ENCODE data around the gene RNF187.

The RNF187 gene

DNA sequence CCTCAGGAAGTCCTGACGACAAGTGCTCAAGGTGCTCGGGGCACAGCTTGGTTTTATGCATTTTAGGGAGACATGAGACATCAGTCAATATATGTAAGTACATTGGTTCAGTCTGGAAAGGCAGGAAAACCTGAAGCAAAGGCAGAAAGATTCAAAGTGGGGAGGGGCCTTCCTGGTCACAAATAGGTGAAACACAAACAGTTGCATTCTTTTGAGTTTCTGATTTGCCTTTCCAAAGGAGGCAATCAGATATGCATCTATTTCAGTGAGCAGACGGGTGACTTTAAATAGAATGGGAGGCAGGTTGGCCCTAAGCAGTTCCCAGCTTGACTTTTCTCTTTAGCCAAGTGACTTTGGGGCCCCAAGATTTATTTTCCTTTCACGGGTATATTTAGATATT lies 8.9 kb upstream of the RNF187 start:
- DNase-seq = no peak
- in situ Hi-C loops (cut with MboI; ENCODE audit: low pct_unique_long_range_greater_than_20kb, low sequenced_read_pairs) = no loop called here

- DNase-seq = peak; percentile 87
- in situ Hi-C loops (cut with MboI; ENCODE audit: low pct_unique_long_range_greater_than_20kb, low sequenced_read_pairs) = no loop called here
Measured at GRCh38 chr1:228478912-228479711, 8.1 kb upstream of the RNF187 start.

DNA sequence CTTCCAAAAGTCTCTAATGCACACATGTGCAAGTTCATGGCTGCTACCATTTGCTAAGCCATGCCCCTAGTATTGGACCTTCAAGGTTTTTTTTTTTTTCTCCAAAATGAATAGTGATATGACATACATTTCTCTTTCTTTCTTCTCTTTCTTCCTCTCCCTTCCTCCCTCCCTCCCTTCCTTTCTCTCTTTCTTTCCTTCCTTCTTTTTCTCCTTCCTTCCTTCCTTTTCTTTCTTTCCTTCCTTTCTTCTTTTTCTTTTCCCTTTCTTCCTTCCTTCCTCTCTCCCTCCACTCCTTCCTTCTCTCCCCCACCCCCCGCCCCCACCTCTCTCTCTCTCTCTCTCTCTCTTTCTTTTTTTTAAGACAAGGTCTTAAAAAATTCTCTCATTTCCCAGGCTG lies 3.4 kb upstream of the RNF187 start:
- no peak for DNase-seq
- in situ Hi-C loops (cut with MboI; ENCODE audit: low pct_unique_long_range_greater_than_20kb, low sequenced_read_pairs) = no loop called here

DNA sequence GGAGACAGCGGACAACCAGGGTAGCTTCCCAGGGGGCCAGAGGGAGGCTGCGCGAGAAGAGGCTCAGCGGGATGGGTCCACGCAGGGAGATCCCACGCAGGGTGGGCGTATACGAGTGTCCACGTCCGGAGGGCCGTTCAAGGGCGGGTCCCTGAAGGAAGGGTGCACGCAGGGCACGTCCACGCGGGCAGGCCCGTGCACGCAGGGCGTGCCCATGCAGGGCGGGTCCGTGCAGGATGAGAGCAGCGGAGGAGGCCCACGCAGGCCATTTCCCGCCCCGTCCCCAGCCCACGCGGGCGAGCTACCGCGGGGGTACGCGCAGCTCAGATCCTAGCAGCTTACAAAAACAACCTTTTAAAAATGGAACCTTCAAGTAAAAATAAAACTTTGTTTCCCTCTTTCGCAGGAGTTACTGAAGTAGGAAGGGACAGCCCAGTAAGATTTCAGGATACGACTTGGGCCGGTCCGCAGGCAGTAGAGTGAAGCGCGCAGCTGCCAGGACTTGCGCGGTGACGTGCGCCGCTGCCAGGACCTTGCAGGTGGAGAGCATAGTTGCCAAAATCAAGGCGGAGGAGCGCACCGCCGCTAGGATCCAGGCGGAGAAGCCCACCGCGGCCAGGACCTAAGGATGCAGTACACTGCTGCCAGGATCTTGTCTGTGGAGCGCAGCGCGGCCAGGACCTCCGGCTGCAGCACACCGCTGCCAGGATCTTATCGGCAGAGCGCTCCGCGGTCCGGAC lies 416 bp upstream of the RNF187 start:
- peak; percentile 95 for DNase-seq
- in situ Hi-C loops (cut with MboI; ENCODE audit: low pct_unique_long_range_greater_than_20kb, low sequenced_read_pairs) = no loop called here

GRCh38 chr1:228488125-228488817 lies 1.1 kb downstream of the RNF187 start:
- in situ Hi-C loops (cut with MboI; ENCODE audit: low pct_unique_long_range_greater_than_20kb, low sequenced_read_pairs) = no loop called here
- DNase-seq = no peak

GRCh38 chr1:228488818-228489674 lies 1.9 kb downstream of the RNF187 start:
- in situ Hi-C loops (cut with MboI; ENCODE audit: low pct_unique_long_range_greater_than_20kb, low sequenced_read_pairs) = no loop called here
- DNase-seq = no peak

DNA sequence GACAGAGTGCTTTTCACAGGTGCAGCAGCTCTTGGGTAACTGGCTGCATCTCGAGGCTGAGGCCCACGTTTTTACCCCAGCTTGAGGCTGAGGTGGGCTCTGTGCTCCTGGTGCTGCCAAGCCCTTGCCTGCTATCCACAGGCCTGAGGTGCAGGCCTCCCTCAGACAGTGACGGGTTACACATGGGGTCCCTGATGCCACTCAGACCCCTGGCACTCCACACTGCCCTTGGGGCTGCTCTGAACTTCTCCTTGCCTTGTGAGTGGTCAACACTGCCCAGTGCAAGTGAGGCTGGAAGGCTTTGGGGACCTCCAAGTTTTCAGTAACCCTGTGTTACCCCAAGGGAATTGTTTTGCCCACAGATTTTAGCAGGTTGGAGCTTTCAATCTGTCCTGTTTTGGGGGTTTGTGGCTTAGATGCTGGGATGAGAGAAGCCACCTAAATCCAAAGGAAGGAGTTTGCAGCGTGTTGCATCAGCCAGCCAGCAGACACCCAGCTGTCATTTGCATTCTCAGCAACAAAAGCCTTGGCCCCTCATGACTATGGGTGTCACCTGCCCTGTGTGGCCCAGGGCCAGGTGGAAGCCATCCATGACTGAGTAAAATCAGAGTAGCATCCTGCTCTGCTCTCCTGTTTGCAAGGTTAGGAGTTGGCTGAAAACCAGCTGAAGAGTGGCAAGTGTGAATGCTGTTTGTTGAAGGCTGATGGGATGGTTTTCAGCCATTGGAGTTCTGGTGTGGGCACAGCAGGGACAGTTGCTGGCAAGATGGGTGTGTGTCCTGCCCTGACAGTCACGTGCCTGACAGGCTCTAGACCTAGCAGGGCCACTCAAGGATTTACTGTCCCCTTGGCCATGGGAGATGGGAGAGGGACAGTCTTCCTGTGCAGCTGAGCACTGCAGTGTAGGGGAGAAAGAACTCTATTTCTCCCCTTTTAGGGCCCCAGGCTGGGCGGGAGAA lies 3.2 kb downstream of the RNF187 start:
- DNase-seq = no peak
- in situ Hi-C loops (cut with MboI; ENCODE audit: low pct_unique_long_range_greater_than_20kb, low sequenced_read_pairs) = no loop called here

DNA sequence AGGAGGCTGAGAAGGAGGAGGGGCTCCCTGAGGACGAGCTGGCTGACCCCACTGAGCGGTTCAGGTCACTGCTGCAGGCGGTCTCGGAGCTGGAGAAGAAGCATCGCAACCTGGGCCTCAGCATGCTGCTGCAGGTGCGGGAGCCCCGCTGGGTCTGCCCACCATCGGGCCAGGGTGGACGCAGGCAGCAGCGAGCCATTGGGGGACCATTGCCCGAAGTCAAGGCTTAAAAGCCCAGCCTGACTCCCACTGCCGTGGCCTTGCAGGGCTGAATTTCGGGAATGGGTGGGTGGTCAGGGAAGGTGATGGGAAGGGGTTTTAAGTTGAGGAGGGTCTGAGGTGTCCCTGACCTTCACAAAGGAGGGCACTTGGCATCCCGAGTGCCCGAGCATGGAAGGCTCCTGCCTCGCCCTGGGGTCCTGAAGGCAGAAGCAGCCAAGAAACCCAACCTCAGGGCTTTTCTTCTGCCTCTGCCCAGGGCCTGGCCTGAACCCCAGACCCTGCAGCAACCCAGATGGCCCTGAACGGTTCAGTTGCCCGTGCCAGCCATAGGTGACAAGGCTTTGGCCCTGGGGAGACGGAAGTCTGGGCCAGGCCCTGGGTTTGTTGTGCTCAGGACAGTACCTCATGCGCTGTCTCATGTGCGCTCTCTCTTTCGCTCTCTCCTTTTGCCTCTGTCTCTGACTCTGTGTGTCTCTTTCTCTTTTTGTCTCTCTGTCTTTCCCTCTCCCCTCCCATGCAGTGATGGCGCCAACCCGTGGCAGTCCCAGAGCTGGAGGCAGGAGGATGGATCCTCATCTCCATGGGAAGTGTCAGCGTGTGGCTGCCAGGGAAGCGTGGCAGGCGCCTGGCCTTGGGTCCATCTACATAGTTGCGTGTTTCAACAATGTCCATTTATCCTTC lies 6.2 kb downstream of the RNF187 start:
- in situ Hi-C loops (cut with MboI; ENCODE audit: low pct_unique_long_range_greater_than_20kb, low sequenced_read_pairs) = no loop called here
- no peak for DNase-seq

- in situ Hi-C loops (cut with MboI; ENCODE audit: low pct_unique_long_range_greater_than_20kb, low sequenced_read_pairs) = no loop called here
Measured at GRCh38 chr1:228494044-228494353, 6.8 kb downstream of the RNF187 start.

GRCh38 chr1:228494391-228494790 lies 7.2 kb downstream of the RNF187 start:
- in situ Hi-C loops (cut with MboI; ENCODE audit: low pct_unique_long_range_greater_than_20kb, low sequenced_read_pairs) = no loop called here
- no peak for DNase-seq

More at GRCh38 chr1:228494044-228494353, 6.8 kb downstream of the RNF187 start:
- no peak for DNase-seq

DNA sequence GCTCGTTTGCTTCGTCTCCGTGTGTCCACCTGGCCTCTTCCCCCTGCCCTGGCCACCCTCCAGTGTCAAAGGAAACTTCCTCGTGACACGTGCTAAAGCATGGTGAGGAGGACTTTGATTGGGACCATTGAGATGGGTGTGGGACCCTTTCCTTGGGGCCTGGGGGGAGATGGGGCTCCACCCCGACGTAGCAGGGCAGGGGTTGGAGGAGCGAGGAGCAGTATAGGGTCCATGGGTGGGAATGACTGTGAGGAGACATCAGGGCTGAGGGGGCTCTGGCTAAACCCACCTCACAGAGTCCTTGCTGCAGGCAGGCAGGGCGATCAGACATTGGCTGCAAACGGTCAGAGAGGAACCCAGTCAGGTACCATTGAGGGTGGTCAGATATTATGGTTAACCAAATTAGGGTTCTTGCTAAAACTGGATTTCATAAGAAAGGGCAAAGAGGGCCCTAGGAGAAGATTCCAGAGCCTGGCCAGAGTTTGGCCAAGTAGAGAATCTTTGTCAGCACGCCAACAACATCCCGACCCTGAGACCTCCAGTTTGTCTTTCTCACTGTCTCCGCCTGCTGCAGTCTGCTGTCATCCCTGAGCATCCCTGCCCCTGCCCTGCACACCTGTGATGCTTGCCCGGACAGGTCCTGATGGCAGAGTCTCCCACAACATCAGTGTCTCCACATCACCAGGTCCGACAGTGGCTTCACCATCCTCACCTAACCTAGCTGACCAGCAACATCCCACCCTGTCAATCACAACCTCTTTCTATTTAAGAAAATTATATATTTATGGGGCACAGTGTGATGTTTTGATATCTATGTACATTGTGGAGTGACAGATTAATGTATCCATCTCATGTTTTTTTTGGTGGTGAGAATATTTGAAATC lies 8.0 kb downstream of the RNF187 start:
- no peak for DNase-seq
- in situ Hi-C loops (cut with MboI; ENCODE audit: low pct_unique_long_range_greater_than_20kb, low sequenced_read_pairs) = no loop called here

DNA sequence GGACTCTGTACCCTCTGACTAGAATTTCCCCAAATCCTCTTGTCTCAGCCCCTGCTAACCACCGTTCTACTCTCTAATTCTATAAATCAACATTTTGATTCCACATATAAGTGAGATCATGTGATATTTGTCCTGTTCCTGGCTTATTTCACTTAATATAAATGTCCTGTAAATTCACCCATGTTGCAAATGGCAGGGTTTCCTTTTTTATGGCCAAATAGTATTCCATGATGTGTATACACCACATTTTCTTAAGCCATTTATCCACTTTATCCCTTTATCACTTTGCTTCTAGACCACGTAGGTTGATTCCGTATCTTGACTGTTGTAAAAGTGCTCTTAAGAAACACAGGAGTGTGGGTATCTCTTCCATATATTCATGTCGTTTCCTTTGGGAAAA lies 8.9 kb downstream of the RNF187 start:
- no peak for DNase-seq
- in situ Hi-C loops (cut with MboI; ENCODE audit: low pct_unique_long_range_greater_than_20kb, low sequenced_read_pairs) = no loop called here

DNA sequence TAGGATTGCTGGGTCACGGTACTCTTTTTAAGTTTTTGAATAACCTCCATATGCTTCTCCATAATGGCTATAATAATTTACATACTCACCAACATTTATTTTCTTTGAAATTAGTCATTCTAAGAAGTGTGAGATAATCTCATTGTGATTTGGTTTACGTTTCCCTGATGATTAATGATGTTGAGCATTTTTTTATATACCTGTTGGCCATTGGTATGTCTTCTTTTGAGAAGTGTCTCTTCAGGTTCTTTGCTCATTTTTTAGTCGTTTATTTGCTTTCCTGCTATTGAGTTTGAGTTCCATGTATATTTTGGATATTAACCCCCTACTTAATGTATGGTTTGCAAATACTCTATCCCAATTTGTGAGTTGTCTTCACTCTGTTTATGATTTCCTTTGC lies 9.3 kb downstream of the RNF187 start:
- no peak for DNase-seq
- in situ Hi-C loops (cut with MboI; ENCODE audit: low pct_unique_long_range_greater_than_20kb, low sequenced_read_pairs) = no loop called here

DNA sequence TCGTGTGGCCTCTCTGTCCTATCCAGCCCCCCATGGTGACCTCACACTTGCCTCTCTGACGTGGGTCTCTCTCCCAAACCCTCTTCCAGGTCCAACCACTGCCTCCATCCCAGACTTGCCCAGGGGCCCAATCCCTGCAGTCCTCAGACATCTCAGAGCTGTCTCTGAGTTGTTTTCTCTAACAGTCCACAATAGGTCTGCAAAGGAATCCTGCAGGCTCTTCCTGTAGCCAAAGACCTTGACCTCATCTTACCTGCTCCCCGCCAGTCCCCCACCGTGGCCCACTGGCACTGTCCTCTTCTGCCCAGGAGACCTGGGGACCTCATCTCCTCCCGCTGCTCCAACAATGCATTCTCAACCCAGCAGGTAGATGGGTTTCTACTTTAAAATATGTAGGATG lies 10.0 kb downstream of the RNF187 start:
- DNase-seq = no peak
- in situ Hi-C loops (cut with MboI; ENCODE audit: low pct_unique_long_range_greater_than_20kb, low sequenced_read_pairs) = no loop called here

DNA sequence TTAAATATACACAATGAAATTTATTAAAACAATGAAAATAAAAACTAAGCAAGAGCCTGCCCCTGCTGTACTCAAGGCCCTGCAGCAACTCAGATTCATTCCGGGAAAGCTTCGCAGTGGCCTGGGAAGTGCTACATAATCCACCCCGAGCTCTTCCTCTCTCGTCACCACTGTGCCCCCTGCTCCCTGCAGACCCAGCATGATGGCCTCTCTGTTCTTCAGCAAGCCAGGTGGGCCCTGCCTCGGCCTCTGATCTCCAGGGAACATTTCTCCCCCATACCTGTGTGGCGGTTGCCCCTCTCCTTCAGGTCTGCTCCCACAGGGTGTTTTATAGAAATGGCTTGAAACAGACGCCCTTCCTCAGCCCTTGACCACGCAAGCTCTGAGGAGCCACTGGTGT lies 10.6 kb downstream of the RNF187 start:
- in situ Hi-C loops (cut with MboI; ENCODE audit: low pct_unique_long_range_greater_than_20kb, low sequenced_read_pairs) = no loop called here
- no peak for DNase-seq

GRCh38 chr1:228500143-228500734 lies 13.1 kb downstream of the RNF187 start:
- in situ Hi-C loops (cut with MboI; ENCODE audit: low pct_unique_long_range_greater_than_20kb, low sequenced_read_pairs) = no loop called here
- no peak for DNase-seq
